Measurements from ENCODE around the gene DOCK4. TPM values are rescaled to one million over a fixed set of nuclear protein-coding genes. Genes with fewer than 3 reads are reported as not detected.

The DOCK4 gene
- total RNA-seq, 4 donors from 2014 or later: 9.9 to 30.9 (median 13.7) TPM

DNA sequence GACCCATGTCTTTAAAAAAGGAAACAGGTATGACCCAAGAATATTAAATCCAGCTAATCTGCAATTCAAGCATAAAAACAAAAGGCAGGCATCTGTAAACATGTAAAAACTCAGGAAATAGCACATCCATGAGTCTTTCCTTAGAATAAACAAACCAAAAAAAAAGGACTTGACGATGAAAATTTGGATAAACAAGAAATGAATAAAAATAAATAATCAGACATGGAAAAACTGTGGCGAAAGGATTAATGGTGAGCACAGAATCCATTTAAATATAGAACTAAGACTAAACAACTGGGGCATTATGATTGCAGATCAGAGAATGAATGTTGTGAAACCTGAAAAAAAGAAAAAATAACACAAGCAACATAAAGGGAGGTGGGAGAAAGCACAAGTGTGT lies 170.1 kb downstream of the DOCK4 start:
- WGBS, 2 donors: 46 to 72% methylated on average over 2 of the region's 2 CpGs
- intact Hi-C loops (cut with DNase I): no loop called here
- TF ChIP-seq POLR2A (IDR thresholded peaks at IDR 0.05) (no peak), CTCF (IDR thresholded peaks at IDR 0.05) (no peak)
- Histone ChIP-seq H3K4me3 (no peak overlapping the region), H3K4me1 (no peaks in the 10 kb centered on the region), H3K27me3 (no peaks in the 10 kb centered on the region), H3K27ac (no peak overlapping the region), H3K9me3 (no peaks in the 10 kb centered on the region), H3K36me3 (no peaks in the 10 kb centered on the region)
- no peak for DNase-seq

DNA sequence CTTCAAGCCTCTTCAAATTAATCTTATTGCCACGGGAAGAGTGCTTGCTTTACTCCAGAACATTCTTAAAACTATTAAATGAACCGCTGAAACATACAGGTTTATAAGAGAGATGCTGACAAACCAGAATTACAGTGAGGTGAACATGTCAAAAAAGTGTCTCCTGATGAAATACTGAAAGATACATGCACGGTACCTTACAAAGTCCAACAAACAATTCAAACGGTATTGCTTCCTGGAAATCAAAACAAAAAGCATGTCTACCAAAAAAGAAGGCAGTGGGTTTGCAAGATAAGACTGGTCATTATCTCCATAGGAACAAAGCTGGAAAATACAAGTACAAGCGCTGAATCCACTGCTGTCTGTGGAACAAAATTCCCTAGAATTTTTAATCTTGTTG lies 174.5 kb downstream of the DOCK4 start:
- H3K9me3 ChIP-seq: no peaks in the 10 kb centered on the region

GRCh38 chr7:112025556-112025955 lies 180.6 kb downstream of the DOCK4 start:
- TF ChIP-seq POLR2A (IDR thresholded peaks at IDR 0.05) (no peak), CTCF (IDR thresholded peaks at IDR 0.05) (no peak)
- DNase-seq: no peak
- Histone ChIP-seq H3K27ac (no peak overlapping the region), H3K9me3 (no peaks in the 10 kb centered on the region), H3K36me3 (no peaks in the 10 kb centered on the region), H3K4me3 (no peak overlapping the region), H3K27me3 (no peaks in the 10 kb centered on the region), H3K4me1 (peaks cover 0 to 6% (median 3%) of the 10 kb centered on the region in 3 donors)
- intact Hi-C loops (cut with DNase I): no loop called here
- WGBS, 2 donors: 75 to 97% methylated on average over 2 of the region's 2 CpGs

More for the DNA sequence above, 174.5 kb downstream of the DOCK4 start:
- no peak for DNase-seq
- 61 to 79% methylated on average over 5 of the region's 5 CpGs for WGBS, 2 donors
- TF ChIP-seq CTCF (IDR thresholded peaks at IDR 0.05) (no peak), POLR2A (IDR thresholded peaks at IDR 0.05) (no peak)
- intact Hi-C loops (cut with DNase I): no loop called here
- H3K36me3 ChIP-seq: no peaks in the 10 kb centered on the region
- no peak overlapping the region for H3K4me3 ChIP-seq
- H3K4me1 ChIP-seq: no peaks in the 10 kb centered on the region
- H3K27me3 ChIP-seq: no peaks in the 10 kb centered on the region
- H3K27ac ChIP-seq: no peak overlapping the region

DNA sequence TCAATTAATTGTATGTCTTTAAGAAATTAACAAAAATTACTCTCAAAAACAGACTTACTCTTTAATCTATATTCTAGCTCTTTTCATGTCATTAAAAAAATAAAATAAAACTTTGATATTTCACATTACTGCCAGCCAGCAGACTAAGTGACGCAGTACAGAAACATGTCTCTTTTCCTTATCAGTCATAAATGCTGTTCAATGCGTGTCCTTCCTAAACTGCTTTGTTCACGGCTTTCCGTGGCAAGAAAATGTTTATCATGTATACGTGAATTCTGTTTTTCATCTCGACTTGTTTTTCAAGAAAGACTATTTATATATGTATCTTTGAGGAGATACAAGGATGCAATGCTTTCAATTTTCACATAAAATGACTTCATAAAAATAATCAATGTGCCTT lies 182.4 kb downstream of the DOCK4 start:
- intact Hi-C loops (cut with DNase I): no loop called here
- WGBS, 2 donors: 77 to 88% methylated on average over 6 of the region's 6 CpGs

DNA sequence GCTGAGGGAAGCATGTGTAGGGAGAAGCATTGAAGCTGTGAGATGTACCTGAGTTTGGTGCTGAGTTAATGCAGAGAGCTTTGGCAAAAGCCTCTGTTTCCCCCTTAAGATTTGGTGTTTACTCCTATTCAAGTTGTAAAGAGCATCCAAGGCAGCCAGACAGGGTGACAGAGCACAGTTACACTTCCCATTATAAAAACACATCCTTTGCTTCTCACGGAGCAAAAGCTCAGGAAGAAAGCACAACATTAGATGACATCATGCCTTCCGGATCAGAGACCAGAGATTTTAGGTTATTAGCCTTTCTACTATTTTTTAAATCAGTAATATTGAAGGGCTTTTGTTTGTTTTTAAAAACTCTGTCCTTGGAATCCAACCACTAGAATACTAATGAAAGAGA lies 182.9 kb downstream of the DOCK4 start:
- intact Hi-C loops (cut with DNase I): no loop called here
- Histone ChIP-seq H3K9me3 (no peaks in the 10 kb centered on the region), H3K4me3 (no peak overlapping the region), H3K27me3 (no peaks in the 10 kb centered on the region), H3K27ac (peak overlapping the region in 2 of 4 donors; percentile 2 to 32), H3K4me1 (peaks cover 0 to 25% (median 7%) of the 10 kb centered on the region in 3 donors), H3K36me3 (no peaks in the 10 kb centered on the region)
- DNase-seq: no peak
- WGBS, 2 donors: 59 to 72% methylated on average over 2 of the region's 2 CpGs
- TF ChIP-seq CTCF (IDR thresholded peaks at IDR 0.05): no peak
- TF ChIP-seq POLR2A (IDR thresholded peaks at IDR 0.05): no peak

More for the DNA sequence above, 182.4 kb downstream of the DOCK4 start:
- Histone ChIP-seq H3K36me3 (no peaks in the 10 kb centered on the region), H3K4me3 (no peak overlapping the region), H3K27me3 (no peaks in the 10 kb centered on the region), H3K9me3 (no peaks in the 10 kb centered on the region), H3K4me1 (peaks cover 0 to 20% (median 5%) of the 10 kb centered on the region in 3 donors), H3K27ac (no peak overlapping the region)
- no peak for DNase-seq
- TF ChIP-seq CTCF (IDR thresholded peaks at IDR 0.05) (no peak), POLR2A (IDR thresholded peaks at IDR 0.05) (no peak)

Data from esophagus squamous epithelium (tissue), 5 donors.